ENCODE measurements around the gene KRT14. TPM values are rescaled to one million over a fixed set of nuclear protein-coding genes. Genes with fewer than 3 reads are reported as not detected.
"Not testable (repeated sequence)": the region's sequence is repeated elsewhere in the genome, so short reads cannot be mapped to it uniquely, and the experiment has no call there.

KRT14 gene
- total RNA-seq, 1 donor from 2014 or later, result not detected

DNA sequence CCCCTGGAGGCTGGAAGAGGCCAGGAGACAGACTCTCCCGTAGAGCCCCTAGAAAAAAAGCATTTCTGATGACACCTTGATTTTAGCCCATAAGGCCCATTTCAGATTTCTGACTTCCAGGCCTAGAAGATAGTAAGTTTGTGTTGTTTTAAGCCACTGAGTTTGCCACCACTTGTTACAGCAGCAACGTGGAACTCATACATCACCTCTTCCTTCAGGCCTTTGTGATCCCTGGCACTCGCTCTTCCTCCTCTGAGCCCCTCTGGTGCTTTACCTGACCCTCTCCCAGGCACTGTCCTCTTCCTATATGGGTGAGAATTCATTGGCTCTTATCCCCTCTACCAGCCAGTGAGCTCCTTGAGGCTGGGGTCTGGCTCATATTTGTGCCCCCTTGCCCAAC lies 39.9 kb downstream of the KRT14 start:
- Mint-ChIP-seq H3K27ac (no peak overlapping the region), H3K4me3 (no peak overlapping the region), H3K4me1 (peaks cover 19% of the 10 kb centered on the region), H3K9me3 (peaks cover 12% of the 10 kb centered on the region), H3K27me3 (peaks cover 6% of the 10 kb centered on the region), H3K36me3 (ENCODE audit: low read depth) (peaks cover 4% of the 10 kb centered on the region)
- no peak for DNase-seq
- intact Hi-C loops (cut with micrococcal nuclease), result loop anchor here (5.0 to 10.0 kb wide), 2 partner anchors 145 to 742 kb away; no protein-coding TSS in a partner anchor

GRCh38 chr17:41545829-41546410 lies 40.8 kb downstream of the KRT14 start:
- no peak for DNase-seq
- intact Hi-C loops (cut with micrococcal nuclease), result loop anchor here (5.0 to 10.0 kb wide), 2 partner anchors 144 to 741 kb away; no protein-coding TSS in a partner anchor
- peaks cover 4% of the 10 kb centered on the region for H3K36me3 Mint-ChIP-seq (ENCODE audit: low read depth)
- no peak overlapping the region for H3K4me3 Mint-ChIP-seq
- peaks cover 9% of the 10 kb centered on the region for H3K27me3 Mint-ChIP-seq
- peaks cover 19% of the 10 kb centered on the region for H3K4me1 Mint-ChIP-seq
- H3K27ac Mint-ChIP-seq, result no peak overlapping the region
- peaks cover 12% of the 10 kb centered on the region for H3K9me3 Mint-ChIP-seq

DNA sequence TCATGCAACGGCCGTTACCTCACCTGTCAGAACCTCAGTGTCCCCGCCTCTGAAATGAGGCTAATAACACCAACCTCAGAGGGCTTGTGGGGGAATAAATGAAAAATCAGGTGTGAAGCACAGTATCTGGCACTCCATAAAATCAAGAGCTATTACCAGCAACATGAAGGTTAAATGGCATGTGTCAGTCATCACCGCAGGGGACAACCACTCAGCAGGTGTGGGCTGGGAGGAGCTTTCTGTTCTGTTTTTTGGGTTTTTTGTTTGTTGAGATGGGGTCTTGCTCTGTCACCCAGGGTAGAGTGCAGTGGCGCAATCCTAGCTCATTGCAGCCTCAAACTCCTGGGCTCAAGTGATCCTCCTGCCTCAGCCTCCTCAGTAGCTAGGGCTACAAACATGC lies 41.8 kb downstream of the KRT14 start:
- H3K4me1 Mint-ChIP-seq, result peaks cover 19% of the 10 kb centered on the region
- H3K36me3 Mint-ChIP-seq (ENCODE audit: low read depth), result peaks cover 4% of the 10 kb centered on the region
- no peak for DNase-seq
- H3K27me3 Mint-ChIP-seq, result peaks cover 9% of the 10 kb centered on the region
- intact Hi-C loops (cut with micrococcal nuclease), result loop anchor here (5.0 to 10.0 kb wide), 2 partner anchors 143 to 740 kb away; no protein-coding TSS in a partner anchor
- H3K4me3 Mint-ChIP-seq, result no peak overlapping the region
- H3K9me3 Mint-ChIP-seq, result peaks cover 12% of the 10 kb centered on the region
- no peak overlapping the region for H3K27ac Mint-ChIP-seq

DNA sequence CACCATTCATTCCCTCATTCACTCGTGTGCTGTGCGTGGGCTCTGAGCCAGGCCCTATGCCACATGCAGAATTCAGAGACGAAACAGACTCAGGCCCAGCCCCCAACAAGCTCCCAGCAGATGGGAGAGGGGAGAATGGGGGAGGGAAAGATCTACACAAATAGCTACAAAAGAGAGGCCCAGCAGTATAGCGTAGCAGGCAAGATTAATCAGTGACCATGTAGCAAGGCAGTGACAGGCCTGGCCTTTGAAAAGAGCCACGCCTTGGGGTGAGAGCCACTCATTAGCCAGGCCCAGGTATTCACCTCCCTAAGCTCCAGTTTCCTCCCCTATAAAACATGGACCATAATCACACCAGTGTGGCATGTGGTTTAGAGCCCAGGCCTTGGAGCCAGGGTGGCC lies 42.2 kb downstream of the KRT14 start:
- Mint-ChIP-seq H3K9me3 (peaks cover 12% of the 10 kb centered on the region), H3K27ac (no peak overlapping the region), H3K4me3 (no peak overlapping the region), H3K4me1 (peaks cover 19% of the 10 kb centered on the region), H3K36me3 (ENCODE audit: low read depth) (peaks cover 4% of the 10 kb centered on the region), H3K27me3 (peaks cover 9% of the 10 kb centered on the region)
- intact Hi-C loops (cut with micrococcal nuclease), result loop anchor here (10.0 kb wide), 1 partner anchor 740 kb away; no protein-coding TSS in a partner anchor
- no peak for DNase-seq

DNA sequence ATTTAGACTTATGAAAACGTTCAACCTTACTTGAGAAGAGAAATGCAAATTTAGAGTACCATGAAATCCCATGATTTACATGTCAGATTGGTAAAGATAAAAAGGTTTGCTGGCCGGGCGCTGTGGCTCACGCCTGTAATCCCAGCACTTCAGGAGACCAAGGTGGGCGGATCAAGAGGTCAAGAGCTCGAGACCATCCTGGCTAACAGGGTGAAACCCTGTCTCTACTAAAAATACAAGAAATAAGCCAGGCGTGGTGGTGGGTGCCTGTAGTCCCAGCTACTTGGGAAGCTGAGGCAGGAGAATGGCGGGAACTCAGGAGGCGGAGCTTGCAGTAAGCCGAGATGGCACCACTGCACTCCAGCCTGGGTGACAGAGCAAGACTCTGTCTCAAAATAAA lies 43.9 kb downstream of the KRT14 start:
- DNase-seq, H3K27ac Mint-ChIP-seq: not testable (repeated sequence)
- intact Hi-C loops (cut with micrococcal nuclease), result loop anchor here (10.0 kb wide), 1 partner anchor 738 kb away; no protein-coding TSS in a partner anchor

DNA sequence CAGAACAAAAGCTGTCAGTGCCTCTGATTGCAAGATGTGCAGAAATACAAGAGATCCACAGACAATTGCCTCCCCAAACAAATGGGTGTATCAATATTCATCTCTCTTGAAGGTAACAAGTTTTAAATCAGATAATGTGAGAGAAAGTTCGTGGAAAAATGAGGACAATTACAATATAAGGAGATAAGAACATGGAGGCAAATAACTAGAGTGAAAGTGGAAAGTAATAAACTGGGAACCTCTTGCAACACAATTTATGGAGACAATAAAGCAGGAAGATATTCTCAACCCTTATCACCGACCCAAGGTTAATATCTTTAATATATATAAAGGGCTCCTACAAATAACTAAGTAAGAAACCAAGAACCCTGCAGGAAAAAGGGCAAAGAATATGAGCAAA lies 44.3 kb downstream of the KRT14 start:
- no peak overlapping the region for H3K27ac Mint-ChIP-seq
- intact Hi-C loops (cut with micrococcal nuclease), result loop anchor here (10.0 kb wide), 1 partner anchor 738 kb away; no protein-coding TSS in a partner anchor
- peaks cover 4% of the 10 kb centered on the region for H3K36me3 Mint-ChIP-seq (ENCODE audit: low read depth)
- no peak overlapping the region for H3K4me3 Mint-ChIP-seq
- DNase-seq, result no peak
- peaks cover 8% of the 10 kb centered on the region for H3K27me3 Mint-ChIP-seq
- peaks cover 10% of the 10 kb centered on the region for H3K9me3 Mint-ChIP-seq
- H3K4me1 Mint-ChIP-seq, result no peaks in the 10 kb centered on the region

More for the DNA sequence above, 43.9 kb downstream of the KRT14 start:
- H3K9me3 Mint-ChIP-seq, result peaks cover 12% of the 10 kb centered on the region
- H3K36me3 Mint-ChIP-seq (ENCODE audit: low read depth); H3K4me1 Mint-ChIP-seq; H3K4me3 Mint-ChIP-seq; H3K27me3 Mint-ChIP-seq: not testable (repeated sequence)

DNA sequence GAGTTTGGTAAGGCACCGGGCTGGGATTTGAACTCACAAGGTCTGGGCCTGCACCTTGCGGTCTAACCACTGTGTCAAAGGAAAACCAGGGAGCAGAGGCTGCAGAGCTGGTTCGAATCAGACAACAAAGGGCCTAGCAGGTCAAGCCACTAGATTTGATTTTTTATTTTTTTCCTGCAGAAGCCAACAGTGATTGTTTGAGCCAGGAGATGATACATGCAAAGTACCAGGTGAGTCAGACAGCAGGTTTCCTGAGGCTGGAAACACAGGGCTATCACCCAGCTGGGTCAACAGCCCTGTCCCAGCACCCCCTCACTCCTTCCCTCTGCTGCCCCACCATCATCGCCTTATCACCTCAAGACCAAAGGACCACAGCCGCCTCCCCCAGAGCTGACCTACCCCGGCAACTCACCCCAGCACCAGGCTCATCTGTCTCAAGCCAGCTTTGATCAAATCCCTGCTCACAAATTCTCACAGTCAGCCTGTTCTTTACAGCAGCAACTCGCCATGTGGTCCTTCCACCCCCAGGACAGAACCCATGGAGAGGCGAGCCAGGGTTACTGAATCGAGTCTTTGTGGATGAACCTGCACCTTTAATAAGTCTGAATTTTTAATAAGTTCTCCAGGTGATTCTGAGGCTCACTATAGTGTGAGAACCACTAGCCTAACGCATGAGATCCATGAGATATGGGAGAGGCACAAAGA lies 45.6 kb downstream of the KRT14 start:
- intact Hi-C loops (cut with micrococcal nuclease), result loop anchor here (10.0 kb wide), 1 partner anchor 736 kb away; no protein-coding TSS in a partner anchor
- no peak overlapping the region for H3K27ac Mint-ChIP-seq
- no peak for DNase-seq
- H3K27me3 Mint-ChIP-seq, result peaks cover 8% of the 10 kb centered on the region
- no peaks in the 10 kb centered on the region for H3K36me3 Mint-ChIP-seq (ENCODE audit: low read depth)
- no peak overlapping the region for H3K4me3 Mint-ChIP-seq
- no peaks in the 10 kb centered on the region for H3K9me3 Mint-ChIP-seq
- no peaks in the 10 kb centered on the region for H3K4me1 Mint-ChIP-seq

DNA sequence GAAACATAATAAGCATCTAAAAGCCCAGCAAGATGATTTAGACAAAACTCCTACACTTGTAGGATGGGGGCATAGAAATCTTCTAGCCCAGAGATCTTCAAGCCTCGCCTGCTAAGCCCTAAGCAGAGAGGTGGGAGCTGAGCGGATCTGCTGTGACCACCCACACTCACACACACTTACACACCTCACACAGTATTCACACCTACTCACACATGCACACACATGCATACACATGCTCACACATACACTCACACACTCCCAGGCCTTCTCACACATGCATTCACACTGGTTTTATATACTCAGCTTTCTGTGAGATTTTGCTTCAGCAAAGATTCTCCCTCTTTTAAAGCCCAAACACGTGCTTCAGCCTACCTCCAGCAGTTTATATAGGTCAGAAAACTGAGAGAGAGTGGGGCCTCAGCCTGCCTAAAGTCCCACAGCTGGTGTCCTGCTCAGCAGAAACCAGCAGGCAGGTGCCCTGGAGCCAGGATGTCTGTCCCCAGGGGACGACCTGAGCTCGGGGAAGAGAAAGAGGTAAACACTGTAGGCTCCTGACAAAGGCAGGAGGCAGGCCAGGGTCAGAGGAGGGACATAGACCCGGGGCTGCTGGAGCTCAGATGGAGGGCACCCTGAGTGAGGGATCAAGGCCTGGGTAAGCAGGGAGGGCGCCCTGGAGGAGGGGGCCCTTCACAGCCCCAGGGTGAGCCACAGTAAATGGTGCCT lies 46.6 kb downstream of the KRT14 start:
- no peak overlapping the region for H3K27ac Mint-ChIP-seq
- H3K4me3 Mint-ChIP-seq, result no peak overlapping the region
- no peaks in the 10 kb centered on the region for H3K9me3 Mint-ChIP-seq
- DNase-seq, result no peak
- H3K27me3 Mint-ChIP-seq, result peaks cover 8% of the 10 kb centered on the region
- intact Hi-C loops (cut with micrococcal nuclease), result loop anchor here (10.0 kb wide), 1 partner anchor 735 kb away; no protein-coding TSS in a partner anchor
- no peaks in the 10 kb centered on the region for H3K4me1 Mint-ChIP-seq
- no peaks in the 10 kb centered on the region for H3K36me3 Mint-ChIP-seq (ENCODE audit: low read depth)

DNA sequence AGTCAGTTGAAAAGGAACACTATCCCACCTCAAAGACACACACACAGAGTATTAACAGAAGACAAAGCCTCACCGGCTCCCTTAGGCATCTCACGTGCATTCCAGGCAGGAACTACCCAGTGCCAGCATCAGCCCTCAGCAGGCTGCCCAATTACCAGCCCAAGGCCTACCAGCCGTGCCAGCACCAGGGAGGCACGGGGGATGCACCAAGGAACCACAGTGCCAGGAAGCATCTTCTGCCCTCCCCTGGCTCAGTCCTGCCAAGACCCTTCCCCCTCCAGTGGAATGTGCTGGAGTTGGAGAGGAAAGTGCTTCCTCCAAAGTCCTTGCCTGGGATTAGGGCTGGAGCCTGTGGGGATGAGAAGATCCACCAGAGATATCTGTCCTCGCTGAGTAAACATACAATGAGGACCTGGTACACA lies 47.6 kb downstream of the KRT14 start:
- peaks cover 9% of the 10 kb centered on the region for H3K27me3 Mint-ChIP-seq
- H3K4me1 Mint-ChIP-seq, result no peaks in the 10 kb centered on the region
- intact Hi-C loops (cut with micrococcal nuclease), result no loop called here
- H3K27ac Mint-ChIP-seq, result no peak overlapping the region
- no peak for DNase-seq
- no peaks in the 10 kb centered on the region for H3K9me3 Mint-ChIP-seq
- no peak overlapping the region for H3K4me3 Mint-ChIP-seq
- no peaks in the 10 kb centered on the region for H3K36me3 Mint-ChIP-seq (ENCODE audit: low read depth)

DNA sequence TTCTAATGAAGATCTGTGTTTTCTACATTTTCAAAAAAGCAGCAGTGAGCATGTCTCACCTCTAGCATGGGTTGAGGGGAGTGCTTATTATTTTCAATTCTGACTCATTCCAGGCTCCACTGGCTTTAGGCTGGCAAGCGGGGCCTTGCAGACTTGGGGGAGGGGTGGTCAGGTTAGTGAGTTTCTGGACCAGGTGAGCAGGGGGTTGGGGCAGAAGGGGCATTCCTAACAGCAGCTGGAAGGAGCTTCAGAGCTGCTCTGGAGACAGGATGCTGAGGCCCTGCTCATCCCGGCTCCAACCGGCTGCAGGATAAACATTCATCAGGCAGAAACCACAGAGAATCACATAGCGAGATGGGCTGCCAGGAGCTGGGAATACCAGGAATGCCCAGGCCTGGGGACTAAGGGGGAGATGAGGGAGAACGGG lies 48.1 kb downstream of the KRT14 start:
- Mint-ChIP-seq H3K4me1 (no peaks in the 10 kb centered on the region), H3K4me3 (no peak overlapping the region), H3K36me3 (ENCODE audit: low read depth) (no peaks in the 10 kb centered on the region), H3K27me3 (peaks cover 9% of the 10 kb centered on the region), H3K9me3 (no peaks in the 10 kb centered on the region), H3K27ac (no peak overlapping the region)
- no peak for DNase-seq
- intact Hi-C loops (cut with micrococcal nuclease), result no loop called here

DNA sequence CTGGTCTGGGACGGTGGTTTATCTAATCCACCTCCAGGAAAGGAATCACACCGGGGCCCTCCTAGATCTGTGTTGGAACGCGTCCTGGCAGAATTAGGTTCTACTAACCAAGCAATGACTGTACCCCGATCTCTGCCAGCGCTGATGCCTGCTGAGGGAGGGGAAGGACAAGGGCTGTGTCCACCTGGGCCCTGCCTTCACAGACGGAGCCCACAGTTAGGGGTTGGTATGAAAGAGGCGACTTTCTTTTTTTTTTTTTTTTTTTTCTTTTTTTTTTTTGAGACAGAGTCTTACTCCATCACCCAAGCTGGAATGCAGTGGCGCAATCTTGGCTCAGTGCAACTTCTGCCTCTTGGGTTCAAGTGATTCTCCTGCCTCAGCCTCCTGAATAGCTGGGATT lies 48.7 kb downstream of the KRT14 start:
- H3K4me3 Mint-ChIP-seq, result no peak overlapping the region

DNA sequence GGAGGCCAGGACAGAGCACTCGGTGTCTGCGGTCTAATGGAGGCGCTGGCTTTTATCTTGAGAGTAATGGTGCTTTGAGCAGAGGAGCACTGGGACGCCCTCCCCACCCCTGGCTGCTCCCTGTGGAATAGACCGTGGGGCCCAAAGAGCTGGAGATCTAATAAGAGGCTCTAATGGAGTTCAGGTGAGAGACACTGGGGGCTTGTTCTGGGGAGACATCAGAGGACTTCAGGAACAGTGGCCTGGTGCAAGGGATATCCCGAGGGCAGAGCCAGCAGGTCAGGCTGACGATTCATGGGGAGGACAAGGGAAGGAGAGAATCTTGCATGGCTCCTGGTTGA lies 49.1 kb downstream of the KRT14 start:
- no peak for DNase-seq
- intact Hi-C loops (cut with micrococcal nuclease), result no loop called here
- Mint-ChIP-seq H3K4me3 (no peak overlapping the region), H3K27me3 (peaks cover 13% of the 10 kb centered on the region), H3K27ac (no peak overlapping the region), H3K9me3 (no peaks in the 10 kb centered on the region), H3K36me3 (ENCODE audit: low read depth) (no peaks in the 10 kb centered on the region), H3K4me1 (no peaks in the 10 kb centered on the region)

More for the DNA sequence above, 48.7 kb downstream of the KRT14 start:
- Mint-ChIP-seq H3K27me3 (peaks cover 9% of the 10 kb centered on the region), H3K27ac (no peak overlapping the region), H3K36me3 (ENCODE audit: low read depth) (no peaks in the 10 kb centered on the region), H3K9me3 (no peaks in the 10 kb centered on the region), H3K4me1 (no peaks in the 10 kb centered on the region)
- no peak for DNase-seq
- intact Hi-C loops (cut with micrococcal nuclease), result no loop called here

GRCh38 chr17:41536741-41537613 lies 49.7 kb downstream of the KRT14 start:
- no peaks in the 10 kb centered on the region for H3K36me3 Mint-ChIP-seq (ENCODE audit: low read depth)
- intact Hi-C loops (cut with micrococcal nuclease), result no loop called here
- DNase-seq, result no peak
- no peaks in the 10 kb centered on the region for H3K9me3 Mint-ChIP-seq
- no peak overlapping the region for H3K27ac Mint-ChIP-seq
- H3K4me3 Mint-ChIP-seq, result no peak overlapping the region
- peaks cover 19% of the 10 kb centered on the region for H3K27me3 Mint-ChIP-seq
- H3K4me1 Mint-ChIP-seq, result no peaks in the 10 kb centered on the region

All from activated CD4-positive, alpha-beta T cell treated with anti-CD3 and anti-CD28 coated beads, Interleukin-2, amount 10 ng/mL, durations not matched to agents 24 days and 14 days (primary cell).